ENCODE measurements around the gene OR10A7. TPM values are rescaled to one million over a fixed set of nuclear protein-coding genes. Genes with fewer than 3 reads are reported as not detected.

Gene OR10A7
- polyA plus RNA-seq, 2 of the 4 experiments (the other 2 are of a cell fraction), result not detected

DNA sequence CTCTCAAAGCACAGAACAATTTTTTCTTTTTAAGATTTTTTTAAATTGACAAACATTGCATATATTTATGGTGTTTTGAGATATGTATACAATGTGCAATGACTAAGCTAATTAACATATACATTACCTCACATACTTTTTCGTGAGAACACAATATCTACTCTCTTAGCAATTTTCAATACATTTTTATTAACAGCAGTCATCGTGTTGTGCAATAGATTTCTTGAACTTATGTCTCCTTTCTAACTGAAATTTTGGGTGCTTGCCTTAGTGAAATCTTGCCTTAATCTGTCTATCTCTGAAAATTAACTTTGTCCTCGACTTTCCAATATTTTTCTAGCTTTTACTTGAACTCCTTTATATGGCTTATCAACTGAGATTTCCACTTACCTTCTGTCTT is 6.8 kb downstream of the OR10A7 start:
- no peak for FAIRE-seq
- TF ChIP-seq HDAC2 (IDR thresholded peaks at IDR 0.05), result no peak
- TF ChIP-seq, protein P1, sequence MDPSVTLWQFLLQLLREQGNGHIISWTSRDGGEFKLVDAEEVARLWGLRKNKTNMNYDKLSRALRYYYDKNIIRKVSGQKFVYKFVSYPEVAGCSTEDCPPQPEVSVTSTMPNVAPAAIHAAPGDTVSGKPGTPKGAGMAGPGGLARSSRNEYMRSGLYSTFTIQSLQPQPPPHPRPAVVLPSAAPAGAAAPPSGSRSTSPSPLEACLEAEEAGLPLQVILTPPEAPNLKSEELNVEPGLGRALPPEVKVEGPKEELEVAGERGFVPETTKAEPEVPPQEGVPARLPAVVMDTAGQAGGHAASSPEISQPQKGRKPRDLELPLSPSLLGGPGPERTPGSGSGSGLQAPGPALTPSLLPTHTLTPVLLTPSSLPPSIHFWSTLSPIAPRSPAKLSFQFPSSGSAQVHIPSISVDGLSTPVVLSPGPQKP (IDR thresholded peaks at IDR 0.05; ENCODE audit: low read depth, low read length), result no peak
- no peak for TF ChIP-seq ZSCAN20 (CRISPR knock-in tag; IDR thresholded peaks at IDR 0.05)
- no peak for TF ChIP-seq TP53 (CRISPR knock-in tag; IDR thresholded peaks at IDR 0.05)
- TF ChIP-seq ZNF302 (CRISPR knock-in tag; IDR thresholded peaks at IDR 0.05), result no peak
- TF ChIP-seq CHD4 (IDR thresholded peaks at IDR 0.05; ENCODE audit: borderline replicate concordance), result no peak
- TF ChIP-seq, protein P2, sequence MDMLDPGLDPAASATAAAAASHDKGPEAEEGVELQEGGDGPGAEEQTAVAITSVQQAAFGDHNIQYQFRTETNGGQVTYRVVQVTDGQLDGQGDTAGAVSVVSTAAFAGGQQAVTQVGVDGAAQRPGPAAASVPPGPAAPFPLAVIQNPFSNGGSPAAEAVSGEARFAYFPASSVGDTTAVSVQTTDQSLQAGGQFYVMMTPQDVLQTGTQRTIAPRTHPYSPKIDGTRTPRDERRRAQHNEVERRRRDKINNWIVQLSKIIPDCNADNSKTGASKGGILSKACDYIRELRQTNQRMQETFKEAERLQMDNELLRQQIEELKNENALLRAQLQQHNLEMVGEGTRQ (IDR thresholded peaks at IDR 0.05), result no peak
- no peak for TF ChIP-seq RCOR1 (IDR thresholded peaks at IDR 0.05; ENCODE audit: low read depth, low read length)
- TF ChIP-seq SREBF2 (IDR thresholded peaks at IDR 0.05), result no peak
- TF ChIP-seq MAFK (IDR thresholded peaks at IDR 0.05; ENCODE audit: partially characterized antibody), result no peak
- TF ChIP-seq POLR2A (IDR thresholded peaks at IDR 0.05; ENCODE audit: low read length), result no peak
- TF ChIP-seq, protein P3, sequence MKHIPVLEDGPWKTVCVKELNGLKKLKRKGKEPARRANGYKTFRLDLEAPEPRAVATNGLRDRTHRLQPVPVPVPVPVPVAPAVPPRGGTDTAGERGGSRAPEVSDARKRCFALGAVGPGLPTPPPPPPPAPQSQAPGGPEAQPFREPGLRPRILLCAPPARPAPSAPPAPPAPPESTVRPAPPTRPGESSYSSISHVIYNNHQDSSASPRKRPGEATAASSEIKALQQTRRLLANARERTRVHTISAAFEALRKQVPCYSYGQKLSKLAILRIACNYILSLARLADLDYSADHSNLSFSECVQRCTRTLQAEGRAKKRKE (CRISPR knock-in tag; IDR thresholded peaks at IDR 0.05; ENCODE audit: low read depth), result no peak
- TF ChIP-seq, protein P4, sequence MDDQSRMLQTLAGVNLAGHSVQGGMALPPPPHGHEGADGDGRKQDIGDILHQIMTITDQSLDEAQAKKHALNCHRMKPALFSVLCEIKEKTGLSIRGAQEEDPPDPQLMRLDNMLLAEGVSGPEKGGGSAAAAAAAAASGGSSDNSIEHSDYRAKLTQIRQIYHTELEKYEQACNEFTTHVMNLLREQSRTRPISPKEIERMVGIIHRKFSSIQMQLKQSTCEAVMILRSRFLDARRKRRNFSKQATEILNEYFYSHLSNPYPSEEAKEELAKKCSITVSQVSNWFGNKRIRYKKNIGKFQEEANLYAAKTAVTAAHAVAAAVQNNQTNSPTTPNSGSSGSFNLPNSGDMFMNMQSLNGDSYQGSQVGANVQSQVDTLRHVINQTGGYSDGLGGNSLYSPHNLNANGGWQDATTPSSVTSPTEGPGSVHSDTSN (IDR thresholded peaks at IDR 0.05), result no peak
- TF ChIP-seq, protein P5, sequence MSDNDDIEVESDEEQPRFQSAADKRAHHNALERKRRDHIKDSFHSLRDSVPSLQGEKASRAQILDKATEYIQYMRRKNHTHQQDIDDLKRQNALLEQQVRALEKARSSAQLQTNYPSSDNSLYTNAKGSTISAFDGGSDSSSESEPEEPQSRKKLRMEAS (IDR thresholded peaks at IDR 0.05), result no peak
- no peak for TF ChIP-seq NR3C1 (IDR thresholded peaks at IDR 0.05)
- TF ChIP-seq CBX2 (IDR thresholded peaks at IDR 0.05; ENCODE audit: borderline replicate concordance, low read depth), result no peak
- no peak for TF ChIP-seq BHLHE40 (IDR thresholded peaks at IDR 0.05; ENCODE audit: low read depth, low read length)
- no peak for TF ChIP-seq ZC3H11A (IDR thresholded peaks at IDR 0.05)
- TF ChIP-seq CHD2 (IDR thresholded peaks at IDR 0.05; ENCODE audit: low read length, partially characterized antibody), result no peak
- WGBS (ENCODE audit: missing lambda C conversion rate), result 3% methylated on average over 3 of the region's 3 CpGs
- ATAC-seq, result no peak
- no peaks in the 10 kb centered on the region for H3K9me3 ChIP-seq
- CTCF ChIA-PET, result no interaction called here
- H3K4me3 ChIP-seq, result no peak overlapping the region
- no peak overlapping the region for H3K4me2 ChIP-seq
- POLR2A ChIA-PET, result no interaction called here
- no peaks in the 10 kb centered on the region for H3K4me1 ChIP-seq
- H3K27ac ChIP-seq, result no peak overlapping the region
- no peak for DNase-seq (ENCODE audit: low read depth in 1 of 2, low spot score in 1 of 2)

- ATAC-seq (no peak), FAIRE-seq (no peak), DNase-seq (ENCODE audit: low read depth in 1 of 2, low spot score in 1 of 2) (no peak)
- H3K27ac ChIP-seq, result no peak within 1 kb of the TSS
- no peak within 1 kb of the TSS for H3K4me2 ChIP-seq
- H3K9me3 ChIP-seq, result no peaks in the 10 kb centered on the region
- H3K4me1 ChIP-seq, result no peaks in the 10 kb centered on the region
- POLR2A ChIA-PET, result no interaction called here
- H3K4me3 ChIP-seq, result no peak within 1 kb of the TSS
- WGBS (ENCODE audit: missing lambda C conversion rate), result 20% methylated on average over 3 of the region's 3 CpGs
- no peak for TF ChIP-seq ZSCAN20 (CRISPR knock-in tag; IDR thresholded peaks at IDR 0.05)
- CTCF ChIA-PET, result no interaction called here
Observed at GRCh38 chr12:55244309-55244708, 23.5 kb downstream of the OR10A7 start, which contains the start of gene OR6C74. Gene OR6C74 (plus strand): TSS chr12:55244609. CDS start chr12:55247288, 2,679 bp downstream.

DNA sequence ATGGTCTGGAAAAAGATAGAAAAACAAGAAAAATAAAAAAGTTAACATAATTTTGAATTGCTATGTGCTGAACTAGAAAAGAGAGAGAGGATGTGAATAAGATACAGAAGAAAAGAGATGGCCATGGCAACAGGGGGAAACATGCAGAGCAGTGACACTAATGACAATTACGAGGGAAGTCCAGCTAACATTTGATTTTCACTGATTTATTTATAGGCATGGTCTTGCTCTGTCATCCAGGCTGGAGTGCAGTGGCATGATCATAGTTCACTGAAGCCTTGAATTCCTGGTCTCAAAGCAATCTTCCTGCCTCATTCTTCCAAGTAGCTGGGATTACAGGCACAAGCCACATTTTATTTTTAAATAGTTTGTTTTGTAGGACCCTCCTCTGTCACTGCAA is 25.3 kb downstream of the OR10A7 start:
- Histone ChIP-seq H3K4me3 (no peak overlapping the region), H3K9me3 (no peaks in the 10 kb centered on the region), H3K4me2 (no peak overlapping the region), H3K4me1 (no peaks in the 10 kb centered on the region), H3K27ac (no peak overlapping the region)
- 0% methylated on average over 1 of the region's 1 CpG for WGBS (ENCODE audit: missing lambda C conversion rate)
- FAIRE-seq (no peak), ATAC-seq (no peak), DNase-seq (ENCODE audit: low read depth in 1 of 2, low spot score in 1 of 2) (no peak)
- TF ChIP-seq NFE2L2 (conservative IDR thresholded peaks at IDR 0.05; ENCODE audit: low read length) (no peak), ZSCAN20 (CRISPR knock-in tag; IDR thresholded peaks at IDR 0.05) (no peak), TFCP2L1 (CRISPR knock-in tag; IDR thresholded peaks at IDR 0.05) (no peak), FOSL2 (IDR thresholded peaks at IDR 0.05) (no peak), FOSL2 (CRISPR knock-in tag; IDR thresholded peaks at IDR 0.05) (no peak), RNF2 (IDR thresholded peaks at IDR 0.05; ENCODE audit: borderline replicate concordance, low read depth) (no peak), RFX5 (IDR thresholded peaks at IDR 0.05) (no peak), RAD21 (conservative IDR thresholded peaks at IDR 0.05 in 1 of 2, IDR thresholded peaks at IDR 0.05 in 1 of 2) (no peak), FOXS1 (CRISPR knock-in tag; IDR thresholded peaks at IDR 0.05) (no peak), HMGXB4 (CRISPR knock-in tag; IDR thresholded peaks at IDR 0.05; ENCODE audit: borderline replicate concordance) (no peak), NPAS2 (CRISPR knock-in tag; IDR thresholded peaks at IDR 0.05; ENCODE audit: borderline replicate concordance) (no peak), HOXB13 (CRISPR knock-in tag; IDR thresholded peaks at IDR 0.05; ENCODE audit: low read depth) (no peak), HES2 (IDR thresholded peaks at IDR 0.05) (no peak)
- TF ChIP-seq, protein P5 (IDR thresholded peaks at IDR 0.05), result no peak
- ChIA-PET POLR2A (no interaction called here), CTCF (interaction anchor here (1.3 kb wide), 1 partner anchor 49 kb away, joined by 4 read pairs; no protein-coding TSS in a partner anchor)

Measured in A549 (cell line).